Heart left ventricle (tissue), 13 donors: Measurements from ENCODE around the gene PRPS2.

Experiments used
- POLR2A ChIP-seq, 2 donors: fragments of 450-650 bp; IDR thresholded peaks; one replicate each; pipeline ENCODE4 v1.6.1; 2017; ENCODE audit warnings: antibody characterized with exemption in 2 of 2, mild to moderate bottlenecking in 2 of 2, moderate library complexity in 2 of 2
- TF ChIP-seq, protein P1 (sequence below), 12 donors: fragments of 200-600 bp; sonication (generic) in 4 of 12; IDR thresholded peaks; one replicate each; pipeline versions ENCODE4 v1.5.0 to v1.8.0; 2018 to 2022; ENCODE audit warnings: antibody characterized with exemption in 12 of 12, mild to moderate bottlenecking in 5 of 12
- donor health status: ischemic (EF 13 %, LVEDD 7.1; RV severe dilation, severe dysfunction).
- donor health status: DM: no; HTN: yes; CAD: no.
- donor health status: DM: no; HTN: no; CAD: no.
- donor health status: ischemic (EF 25% LVEDD 6.9; RV normal size, moderate dysfunction).
- donor health status: ischemic (EF 25% LVEDD 5.7; RV mildly dilated, moderate dysfunction).
- donor health status: ischemic (EF 35%, LVEDD 5.7; RV mildly dilated, moderate dysfunction).
- donor health status: nonischemic (EF 11% LVEDD 7.7; RV severe dilation, severe dysfunction).
- donor health status: DM: yes; HTN: yes; CAD: no.
- donor health status: PGD.
- donor health status: ischemic (EF 29% LVEDD 5.4; RV normal size, mild dysfunction).
- donor health status: nonischemic (EF 23%, LVEDD 6.1; RV moderate dilation, normal function).

DNA sequence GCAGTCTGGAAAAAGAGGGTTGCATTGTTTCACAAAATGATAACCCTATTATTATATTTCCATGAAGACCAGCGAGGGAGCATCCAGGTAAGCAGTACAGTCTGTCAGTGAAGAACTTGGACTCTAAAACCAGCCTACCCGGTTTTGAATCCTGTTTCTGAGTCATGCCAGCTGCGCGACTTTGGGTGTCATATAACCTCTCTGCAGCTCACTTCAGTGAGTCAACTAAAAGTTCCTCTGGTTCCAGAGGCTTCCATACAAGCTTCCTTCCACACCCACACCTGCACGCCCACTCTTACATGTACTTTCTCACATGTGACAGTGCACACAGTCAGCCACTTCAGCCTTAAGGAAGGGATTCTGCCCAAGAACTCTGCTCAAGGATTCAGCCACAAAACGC, 49.8 kb upstream of the PRPS2 start:
- TF ChIP-seq, protein P1, sequence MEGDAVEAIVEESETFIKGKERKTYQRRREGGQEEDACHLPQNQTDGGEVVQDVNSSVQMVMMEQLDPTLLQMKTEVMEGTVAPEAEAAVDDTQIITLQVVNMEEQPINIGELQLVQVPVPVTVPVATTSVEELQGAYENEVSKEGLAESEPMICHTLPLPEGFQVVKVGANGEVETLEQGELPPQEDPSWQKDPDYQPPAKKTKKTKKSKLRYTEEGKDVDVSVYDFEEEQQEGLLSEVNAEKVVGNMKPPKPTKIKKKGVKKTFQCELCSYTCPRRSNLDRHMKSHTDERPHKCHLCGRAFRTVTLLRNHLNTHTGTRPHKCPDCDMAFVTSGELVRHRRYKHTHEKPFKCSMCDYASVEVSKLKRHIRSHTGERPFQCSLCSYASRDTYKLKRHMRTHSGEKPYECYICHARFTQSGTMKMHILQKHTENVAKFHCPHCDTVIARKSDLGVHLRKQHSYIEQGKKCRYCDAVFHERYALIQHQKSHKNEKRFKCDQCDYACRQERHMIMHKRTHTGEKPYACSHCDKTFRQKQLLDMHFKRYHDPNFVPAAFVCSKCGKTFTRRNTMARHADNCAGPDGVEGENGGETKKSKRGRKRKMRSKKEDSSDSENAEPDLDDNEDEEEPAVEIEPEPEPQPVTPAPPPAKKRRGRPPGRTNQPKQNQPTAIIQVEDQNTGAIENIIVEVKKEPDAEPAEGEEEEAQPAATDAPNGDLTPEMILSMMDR (IDR thresholded peaks at IDR 0.05), result no peak
- TF ChIP-seq POLR2A (IDR thresholded peaks at IDR 0.05), result no peak
